NCI-H748 (cell line): Measurements from ENCODE around the gene TMEM100.
A peak's percentile ranks its signal among the peaks of the same experiment; 100 is the strongest.

Source experiments
- DNase-seq: peaks from one replicate; lab custom pipeline; 2025; ENCODE audit not compliant: unreplicated experiment; lab: John Stamatoyannopoulos, UW

Gene TMEM100, protein sequence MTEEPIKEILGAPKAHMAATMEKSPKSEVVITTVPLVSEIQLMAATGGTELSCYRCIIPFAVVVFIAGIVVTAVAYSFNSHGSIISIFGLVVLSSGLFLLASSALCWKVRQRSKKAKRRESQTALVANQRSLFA

DNA sequence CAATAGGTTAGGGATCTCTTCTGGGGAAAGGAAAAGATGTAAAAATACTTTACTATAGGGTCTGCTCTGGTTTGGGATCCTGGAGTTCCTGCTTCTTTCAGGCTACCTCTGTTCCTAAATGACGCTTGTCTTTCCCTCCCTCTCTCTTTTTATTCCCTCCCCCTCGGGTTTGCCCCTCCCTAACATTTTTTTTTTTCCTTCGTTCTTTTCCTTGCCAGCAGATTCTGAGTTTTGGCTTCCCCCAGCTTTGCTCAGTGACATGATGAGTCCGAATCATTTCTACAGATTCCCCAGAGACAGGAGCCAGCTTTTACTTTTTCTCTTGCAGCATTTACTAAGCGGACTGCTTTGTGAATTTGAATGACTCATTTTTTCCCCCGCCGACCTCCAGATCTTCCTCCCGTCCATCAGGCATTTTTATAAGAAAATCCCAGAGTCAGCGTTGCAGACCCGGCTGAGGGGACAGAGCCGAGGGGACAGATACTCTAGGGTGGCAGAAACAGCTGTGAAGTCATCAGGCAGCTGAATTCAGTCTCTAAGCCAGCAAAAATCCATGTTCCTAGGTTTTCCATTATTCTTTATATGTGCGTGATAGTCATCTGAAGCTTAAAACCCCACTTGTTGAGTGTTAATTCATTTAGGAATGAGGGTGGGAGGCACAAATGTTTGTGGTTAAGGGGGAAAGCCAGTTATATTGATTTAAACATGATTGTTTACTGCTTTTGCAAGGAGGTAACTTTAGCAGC lies at the start of gene TMEM100:
TSS of gene TMEM100 (minus strand) at position 123 of the 746 bp plus-strand sequence. CDS start 1,794 bp downstream, outside the sequence.
- no peak for DNase-seq

DNA sequence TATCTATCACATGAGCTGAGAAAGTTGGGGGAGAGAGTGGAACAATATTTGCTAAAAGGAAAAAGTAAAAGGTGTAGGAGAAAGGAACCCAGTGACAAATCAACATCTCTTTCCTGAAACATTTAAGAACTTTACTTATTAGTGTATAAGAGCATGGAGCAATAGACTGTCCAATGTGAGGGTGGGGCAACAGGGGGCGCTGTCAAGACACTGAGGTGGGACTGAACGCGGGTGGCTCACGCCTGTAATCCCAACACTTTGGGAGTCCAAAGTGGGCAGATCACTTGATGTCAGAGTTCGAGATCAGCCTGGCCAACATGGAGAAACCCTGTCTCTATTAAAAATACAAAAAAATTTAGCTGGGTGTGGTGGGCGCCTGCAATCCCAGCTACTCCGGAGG lies 49.4 kb upstream of the TMEM100 start:
- DNase-seq, result no peak

DNA sequence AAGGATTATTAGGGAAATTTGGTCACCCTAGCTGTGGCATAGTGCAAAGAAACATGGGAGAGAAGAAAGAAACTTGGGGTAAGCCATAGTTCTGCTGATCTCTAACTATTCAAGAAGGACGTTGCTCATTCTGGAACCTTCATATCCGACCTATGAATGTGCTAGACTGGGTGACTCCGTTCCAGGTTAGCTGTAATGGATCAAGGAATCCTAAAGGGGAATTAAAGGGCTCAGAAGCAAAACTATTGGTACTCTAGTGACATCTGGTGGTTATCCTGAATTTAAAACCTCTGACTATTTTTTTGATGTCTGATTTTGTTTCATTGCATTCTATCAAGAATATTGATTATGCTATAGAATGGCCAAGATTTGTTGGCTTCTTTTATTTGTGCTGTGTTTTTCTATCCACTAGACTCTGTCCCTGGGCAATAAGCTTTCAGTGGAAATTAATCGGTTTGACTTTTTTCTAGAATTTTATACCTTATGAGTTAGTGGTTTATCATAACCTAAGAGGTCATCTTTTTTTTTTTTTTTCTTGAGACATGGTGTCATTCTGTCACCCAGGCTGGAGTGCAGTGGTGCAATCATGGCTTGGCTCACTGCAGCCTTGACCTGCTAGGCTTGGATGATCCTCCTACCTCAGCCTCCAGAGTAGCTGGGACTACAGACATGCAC lies 47.7 kb upstream of the TMEM100 start:
- DNase-seq, result peak; percentile 36

DNA sequence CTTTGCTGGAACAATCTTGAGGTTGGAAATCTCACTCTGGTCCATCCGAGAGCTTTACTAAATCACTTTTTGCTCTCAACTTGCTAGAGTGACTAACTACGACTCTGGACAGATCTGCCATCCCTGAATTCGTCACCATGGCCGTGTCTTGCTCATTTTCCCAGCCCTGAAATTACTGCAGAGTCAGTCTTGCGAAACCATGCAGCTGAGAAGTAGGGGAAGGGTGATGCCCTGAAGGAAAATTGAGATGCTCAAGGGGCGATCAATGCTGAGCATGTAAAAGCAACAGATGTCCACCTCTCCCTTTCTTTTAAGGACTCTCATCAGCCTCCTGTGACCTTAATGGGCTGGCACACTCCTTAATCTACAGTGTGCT lies 46.9 kb upstream of the TMEM100 start:
- no peak for DNase-seq

DNA sequence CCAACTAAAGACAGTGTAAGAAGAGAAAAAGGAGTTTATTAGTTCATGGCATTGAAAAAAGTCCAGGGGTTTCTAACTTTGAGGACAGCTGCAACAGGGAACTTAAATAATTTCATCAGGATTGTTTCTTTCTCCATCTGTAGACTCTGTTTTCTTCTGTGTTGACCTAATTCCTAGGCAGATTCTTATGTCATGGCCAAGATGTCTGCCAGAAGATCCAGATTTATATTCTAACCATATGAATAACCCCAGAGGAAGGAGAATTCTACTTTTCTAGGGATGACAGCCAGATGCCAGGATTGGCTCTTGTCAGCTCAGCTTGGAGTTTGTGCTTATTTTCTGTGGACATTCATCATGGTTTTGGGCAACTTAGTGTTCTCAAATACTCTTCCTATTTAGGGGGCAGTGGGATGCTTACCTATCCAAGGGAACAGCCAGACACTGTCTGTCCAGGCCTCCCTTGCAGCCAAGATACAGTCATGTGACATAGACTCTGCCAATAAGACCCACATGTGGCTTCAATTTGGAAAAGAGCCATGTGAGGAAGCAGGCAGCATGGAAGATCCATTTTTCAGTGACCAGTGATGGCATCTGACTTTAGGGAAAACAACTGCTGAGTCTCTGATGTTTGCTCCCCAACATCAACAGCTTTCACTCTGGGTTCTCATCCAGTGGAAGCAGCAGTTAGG lies 46.4 kb upstream of the TMEM100 start:
- DNase-seq, result no peak

DNA sequence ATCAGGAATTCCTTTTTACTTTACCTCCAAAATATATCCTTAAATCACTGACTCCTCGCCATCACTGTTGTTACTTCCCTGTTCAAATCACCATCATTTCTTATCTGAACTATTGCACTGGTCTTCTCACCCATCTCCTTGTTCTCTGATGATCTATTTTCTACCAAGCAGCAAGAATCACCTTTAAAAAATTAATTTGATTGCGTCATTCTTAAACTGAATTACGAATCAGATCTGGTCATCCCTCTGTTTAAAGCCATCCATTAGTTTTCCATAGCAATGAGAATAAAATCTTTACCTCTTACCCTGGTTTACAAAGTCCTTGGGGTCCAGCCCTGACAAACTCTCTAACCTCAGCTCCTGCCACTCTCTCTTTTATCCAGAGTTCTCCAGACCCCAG lies 42.8 kb upstream of the TMEM100 start:
- DNase-seq, result no peak

DNA sequence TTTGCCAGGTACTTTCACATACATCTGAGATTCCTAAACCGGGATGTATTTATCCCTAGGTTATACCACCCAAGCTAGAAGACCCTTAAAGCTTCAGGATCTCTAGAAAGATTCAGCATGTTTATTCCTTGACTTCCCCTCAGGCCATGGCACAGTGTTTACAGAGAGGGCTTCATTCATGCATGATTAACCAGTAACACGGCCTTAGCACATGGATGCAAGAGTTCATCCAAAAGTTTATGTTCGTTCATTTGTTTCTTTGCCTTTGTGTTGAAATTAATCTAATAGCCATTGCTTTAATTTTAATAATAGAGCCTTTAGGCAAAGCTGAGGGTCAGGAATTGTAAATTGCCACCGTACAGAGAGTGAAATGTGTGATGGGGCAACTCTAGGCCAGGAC lies 41.9 kb upstream of the TMEM100 start:
- DNase-seq, result no peak

DNA sequence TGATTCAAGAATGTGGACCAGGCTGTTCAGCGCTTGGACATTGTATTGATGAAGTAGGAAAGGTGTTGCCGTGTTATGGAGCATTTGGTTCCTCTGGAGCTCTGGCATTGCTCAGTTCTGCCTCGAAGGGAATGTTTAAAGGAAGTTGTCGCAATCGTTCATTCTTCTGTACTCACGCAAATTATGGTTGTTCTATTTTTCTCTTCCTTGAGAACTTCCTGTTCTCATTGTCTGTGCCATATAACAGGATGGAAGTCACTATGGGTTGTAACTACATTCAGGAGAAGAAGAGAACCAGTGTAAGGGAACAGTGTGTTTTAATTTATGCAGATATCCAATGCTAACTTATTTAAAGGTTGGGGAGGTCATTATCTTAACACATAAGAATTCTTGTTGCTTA lies 41.2 kb upstream of the TMEM100 start:
- no peak for DNase-seq

DNA sequence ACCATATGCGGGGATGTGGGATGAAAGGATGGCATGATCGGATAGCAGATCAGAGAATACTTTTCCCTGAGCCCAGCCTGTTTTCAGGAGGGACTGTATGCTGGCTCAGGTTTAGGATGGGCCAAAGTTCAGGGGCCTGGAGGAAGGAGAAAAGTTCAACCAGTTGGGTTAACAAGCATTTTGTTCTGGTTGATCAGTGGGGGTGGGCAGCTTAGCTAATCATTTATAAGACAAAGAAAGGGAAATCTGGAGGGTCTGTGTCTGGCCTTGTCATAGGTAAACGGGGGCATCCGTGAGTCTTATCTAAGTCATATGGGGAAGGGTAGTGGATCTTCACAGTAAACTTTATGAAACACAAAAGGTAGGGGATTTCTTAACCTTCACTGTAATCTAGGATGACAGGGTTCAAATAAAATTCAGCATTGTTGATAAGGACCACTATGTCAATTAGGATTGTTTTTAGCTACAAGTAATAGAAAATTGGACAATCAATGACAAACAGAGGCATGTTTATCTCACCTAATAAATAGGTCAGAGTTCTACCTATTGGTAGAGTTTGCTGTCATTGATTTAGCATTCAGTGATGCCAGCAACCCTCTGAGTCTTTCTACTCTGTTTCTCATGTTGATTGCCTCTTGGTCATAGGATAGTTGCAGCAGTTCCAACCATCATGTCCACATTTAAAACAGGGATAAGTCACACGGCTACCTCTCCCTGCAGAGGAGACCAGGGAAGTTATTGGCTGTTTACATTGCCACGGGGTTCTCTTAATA lies 39.6 kb upstream of the TMEM100 start:
- no peak for DNase-seq

DNA sequence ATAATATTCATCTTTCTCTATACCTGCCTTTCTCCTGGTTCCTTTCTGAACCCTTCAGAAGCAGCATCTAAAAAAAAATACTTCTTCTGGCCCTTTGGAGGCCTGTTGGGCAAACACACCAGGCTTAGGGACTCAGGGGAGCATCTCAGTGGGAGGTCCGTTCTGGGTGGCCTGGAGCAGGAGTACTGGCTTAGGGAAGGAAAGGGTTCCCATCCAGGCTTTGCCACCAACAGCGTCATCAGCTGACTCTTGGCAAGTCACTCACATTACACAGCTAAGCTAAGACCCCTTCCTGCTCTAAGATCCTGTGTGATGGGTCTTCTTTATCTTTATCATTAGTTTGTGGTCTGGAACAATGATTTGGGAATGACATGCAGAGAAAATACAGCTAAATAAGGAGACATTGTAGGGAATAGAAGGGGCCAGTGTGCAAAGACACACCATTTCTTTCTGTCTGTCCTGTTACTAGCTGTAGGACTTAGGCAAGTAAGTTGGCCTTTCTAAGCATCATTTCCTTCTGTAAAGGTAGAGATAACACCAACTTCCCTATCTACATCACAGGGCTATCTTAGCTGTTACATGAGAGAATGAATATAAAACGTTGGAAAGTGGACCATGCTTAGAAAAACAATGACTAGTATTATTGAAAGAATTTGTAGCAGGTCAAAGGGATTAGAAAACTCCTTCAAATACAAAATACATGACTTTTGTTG lies 38.1 kb upstream of the TMEM100 start:
- no peak for DNase-seq

DNA sequence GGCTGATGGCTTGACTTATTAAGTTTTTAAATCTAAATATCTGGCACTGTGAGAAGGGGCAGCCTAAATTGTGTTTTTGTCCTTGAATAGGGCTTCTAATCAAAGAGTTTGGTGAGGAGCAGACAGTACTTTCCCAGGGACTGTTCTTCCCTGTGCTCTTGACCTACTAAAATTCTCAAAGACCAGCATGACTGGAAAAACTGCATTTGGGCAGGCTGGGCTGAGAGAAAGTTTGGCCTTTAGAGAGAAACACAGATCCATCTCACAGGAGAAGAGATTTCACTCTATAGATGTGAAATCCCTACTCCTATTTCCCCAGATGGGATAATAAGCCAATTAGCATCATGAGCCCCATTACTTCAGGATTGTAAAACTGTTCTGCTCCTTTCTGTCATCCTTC lies 35.5 kb upstream of the TMEM100 start:
- DNase-seq, result no peak

DNA sequence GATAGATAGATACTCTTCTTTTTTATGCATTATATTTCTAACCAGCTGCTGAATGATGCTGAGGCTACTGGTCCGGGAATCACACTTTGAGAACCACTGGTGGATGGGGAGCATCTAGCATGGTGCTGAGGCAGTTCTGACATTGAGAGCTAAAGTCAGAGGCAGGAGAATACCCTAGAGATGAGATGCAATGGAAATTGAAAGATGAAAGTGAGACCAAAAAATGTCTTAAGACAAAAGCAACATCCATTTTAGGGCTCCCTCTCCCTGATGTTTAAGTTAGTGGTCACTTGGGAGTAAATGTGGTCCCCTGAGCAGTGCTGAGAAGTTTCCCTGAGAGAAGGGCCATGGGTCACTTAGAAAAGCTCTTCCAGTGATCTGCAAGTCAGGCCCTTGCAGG lies 35.0 kb upstream of the TMEM100 start:
- no peak for DNase-seq

DNA sequence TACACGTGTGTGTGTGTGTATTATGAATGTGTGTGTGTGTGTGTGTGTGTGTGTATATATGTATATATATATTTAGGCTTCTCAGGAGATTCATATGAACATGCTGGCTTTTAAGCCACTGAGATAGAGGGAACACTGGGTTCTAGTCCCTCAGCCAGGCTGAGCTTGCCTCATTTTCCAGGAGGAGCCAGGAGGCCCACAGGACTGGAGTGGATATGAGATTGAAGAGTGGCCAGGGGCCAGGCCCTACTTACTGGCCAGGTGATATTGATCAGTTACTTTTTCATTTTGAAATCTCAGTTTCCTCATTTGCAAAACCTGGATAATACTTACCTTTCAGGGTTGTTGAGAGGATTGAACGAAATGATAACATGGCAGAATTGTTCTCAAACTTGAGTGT lies 34.0 kb upstream of the TMEM100 start:
- DNase-seq, result no peak

DNA sequence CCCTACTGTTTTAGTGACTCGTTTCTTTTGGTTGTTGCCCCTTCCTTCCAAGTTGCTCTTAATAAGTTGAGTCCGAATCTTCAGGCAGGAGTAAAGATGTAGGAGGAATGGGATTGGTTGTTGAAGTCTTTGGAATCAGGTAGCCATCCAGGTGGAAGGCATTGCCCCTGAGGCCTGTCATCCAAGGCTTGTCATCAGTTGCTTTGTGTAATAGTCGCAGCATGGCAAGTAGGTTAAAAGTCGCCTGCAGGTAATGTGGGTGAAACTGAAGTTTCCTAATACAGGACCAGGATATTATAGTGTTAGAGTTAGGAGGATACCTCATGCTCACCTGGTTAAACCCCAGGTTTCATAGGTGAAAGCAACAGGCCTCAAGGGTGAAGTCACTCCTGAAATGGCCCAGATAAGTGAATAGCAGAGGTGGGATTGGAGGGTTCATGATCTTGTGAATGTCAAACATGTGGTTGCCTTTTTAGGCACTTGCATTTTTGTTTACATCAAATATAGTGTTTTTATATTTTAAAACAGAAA lies 29.1 kb upstream of the TMEM100 start:
- no peak for DNase-seq

DNA sequence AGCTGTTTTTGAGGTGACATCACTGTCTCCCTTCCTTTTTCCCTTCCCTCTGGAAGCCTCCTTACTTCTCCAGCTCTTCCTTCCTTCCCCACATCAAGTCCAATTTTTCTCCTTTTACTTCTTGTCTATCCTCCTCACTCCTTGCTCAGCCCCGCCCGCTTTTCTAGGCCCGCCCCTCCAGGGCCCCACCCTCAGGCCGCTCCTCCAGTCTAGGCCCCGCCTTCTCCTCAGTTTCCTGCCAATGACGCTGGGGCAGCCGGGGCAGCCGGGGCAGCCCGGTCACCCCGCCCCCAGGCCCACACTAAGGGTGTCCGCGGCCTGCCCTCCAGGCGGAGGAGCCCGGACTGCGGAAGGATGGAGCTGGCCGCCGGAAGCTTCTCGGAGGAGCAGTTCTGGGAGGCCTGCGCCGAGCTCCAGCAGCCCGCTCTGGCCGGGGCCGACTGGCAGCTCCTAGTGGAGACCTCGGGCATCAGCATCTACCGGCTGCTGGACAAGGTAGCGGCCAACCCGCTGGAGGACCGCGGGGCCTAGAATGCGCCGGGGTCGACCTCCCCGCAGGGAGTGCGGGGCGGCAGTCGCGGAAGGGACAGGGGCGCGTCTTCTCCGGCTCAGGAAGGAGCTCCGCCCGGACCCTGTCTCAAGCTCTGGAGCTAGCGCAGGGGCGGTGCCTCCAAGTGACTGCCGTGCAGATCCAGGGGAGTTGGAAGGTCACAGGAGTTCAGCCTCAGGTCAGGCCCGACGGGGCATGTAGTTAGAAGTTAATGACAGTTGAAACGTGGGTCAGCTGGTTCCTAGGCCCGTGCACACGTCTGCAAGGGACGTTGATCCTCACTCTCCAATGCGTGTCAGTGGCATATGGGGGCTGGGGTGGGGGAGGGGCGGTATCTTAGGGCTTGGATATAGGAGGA lies 28.3 kb upstream of the TMEM100 start, which contains the start of gene PCTP:
TSS of gene PCTP (plus strand) at position 302 of the 908 bp plus-strand sequence. CDS start at position 355, 53 bp downstream.
- DNase-seq, result peak; percentile 70

DNA sequence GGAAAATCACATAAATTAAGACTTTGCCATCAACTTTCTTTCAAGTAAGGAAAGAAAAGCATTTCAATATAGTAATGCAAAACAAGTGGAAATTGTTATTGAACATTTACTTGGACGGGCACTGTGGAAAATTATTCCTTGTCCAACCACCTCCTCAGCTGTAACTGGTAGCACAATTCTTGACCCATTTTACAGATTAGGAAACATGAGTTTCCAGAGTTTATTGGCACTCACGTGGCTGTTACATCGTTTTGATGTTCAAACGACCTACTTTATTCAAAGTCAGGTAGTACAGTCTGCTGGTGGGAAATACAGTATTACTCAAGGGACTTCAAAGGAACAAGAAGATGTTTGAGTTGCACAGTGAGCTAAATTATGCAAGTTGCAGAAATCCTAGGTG lies 27.3 kb upstream of the TMEM100 start:
- DNase-seq, result no peak

DNA sequence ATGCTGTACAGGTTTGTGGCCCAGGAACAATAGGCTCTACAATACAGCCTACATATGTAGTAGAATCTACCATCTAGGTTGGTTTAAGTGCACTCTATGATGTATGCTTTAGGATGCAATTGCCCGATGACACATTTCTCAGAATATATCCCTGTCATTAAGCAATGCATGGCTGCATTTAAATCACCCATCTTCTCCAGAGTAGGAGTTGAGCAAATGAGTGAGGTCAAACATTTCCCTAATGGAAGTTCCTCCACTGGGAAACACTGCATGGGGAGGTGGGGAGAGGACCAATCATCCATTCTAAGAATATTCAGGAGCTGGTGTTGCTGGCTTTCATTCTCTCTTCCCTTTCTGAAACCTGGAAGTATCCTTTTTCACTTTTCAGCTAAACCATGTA lies 26.2 kb upstream of the TMEM100 start:
- DNase-seq, result no peak

DNA sequence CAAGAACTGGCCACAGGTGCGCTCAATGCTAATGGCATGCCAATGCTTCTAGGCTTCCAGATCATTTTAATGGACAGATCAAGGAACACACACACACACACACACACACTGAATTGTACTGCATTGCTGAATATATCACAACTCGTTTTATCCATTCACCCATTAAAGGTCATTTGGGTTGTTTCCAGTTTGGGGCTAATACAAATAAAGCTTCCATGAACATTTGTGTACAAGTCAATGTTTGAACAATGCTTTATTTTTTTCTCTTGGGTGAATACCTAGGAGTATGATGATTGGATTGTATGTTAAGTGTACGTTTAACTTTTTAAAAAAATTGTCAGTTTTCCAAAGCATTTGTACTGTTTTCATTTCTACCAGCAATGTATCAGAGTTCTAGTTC lies 24.5 kb upstream of the TMEM100 start:
- DNase-seq, result no peak

DNA sequence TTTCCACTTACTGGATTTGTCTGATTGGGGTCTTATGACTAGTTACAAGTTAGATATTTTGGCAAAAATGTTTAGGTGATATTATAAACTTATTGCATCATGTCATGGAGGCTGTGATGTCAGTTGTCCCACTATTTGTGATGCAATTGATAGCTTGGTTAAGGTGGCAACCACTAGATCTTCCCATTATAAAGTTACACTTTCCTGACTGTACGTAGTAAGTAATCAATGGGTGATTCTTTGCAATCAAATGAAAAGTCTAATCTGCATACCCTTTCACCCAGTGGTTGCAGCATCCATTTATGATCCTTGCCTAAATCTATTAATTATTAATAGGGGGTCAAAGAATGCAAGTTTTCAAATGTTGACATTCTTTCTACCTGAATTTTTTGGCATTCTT lies 23.8 kb upstream of the TMEM100 start:
- no peak for DNase-seq
